DND-41 (cell line): ENCODE measurements around the gene TBATA.

Experiments used
- CTCF ChIP-seq: IDR thresholded peaks from 2 replicates; pipeline ENCODE4 v1.5.1; 2012; ENCODE audit warnings: borderline replicate concordance, low read length, moderate library complexity, mild to moderate bottlenecking; ENCODE audit not compliant: poor library complexity, severe bottlenecking; ENCODE audit errors: extremely low read depth
- EZH2 ChIP-seq: IDR thresholded peaks from 3 replicates; pipeline ENCODE4 v1.6.1; 2012; ENCODE audit warnings: borderline replicate concordance, low read depth, mild to moderate bottlenecking, moderate library complexity, low read length, inconsistent platforms; ENCODE audit not compliant: severe bottlenecking

DNA sequence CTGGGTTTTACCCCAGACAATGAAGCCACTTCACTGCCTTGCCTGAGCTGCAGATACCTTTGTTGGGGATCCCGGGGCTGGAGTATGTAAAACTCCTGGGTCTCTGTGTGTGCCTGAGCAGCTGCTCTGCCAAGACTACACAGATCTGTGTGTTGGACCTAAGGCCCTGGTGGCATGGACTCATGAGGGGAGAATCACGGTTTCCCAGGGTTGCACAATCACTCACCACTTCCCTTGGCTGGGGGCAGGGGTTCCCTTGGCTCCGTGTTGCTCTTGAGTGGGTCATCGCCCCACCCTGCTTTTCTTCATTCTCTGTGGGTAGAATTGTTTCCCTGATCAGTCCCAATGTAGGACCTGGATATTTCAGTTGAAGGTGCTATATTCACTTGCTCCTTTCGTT lies 13.9 kb upstream of the TBATA start:
- TF ChIP-seq CTCF, result no peak
- no peak for TF ChIP-seq EZH2
